ENCODE measurements around the gene ATP6V1C2.
"Not testable (repeated sequence)": the region's sequence is repeated elsewhere in the genome, so short reads cannot be mapped to it uniquely, and the experiment has no call there.

Gene ATP6V1C2

GRCh38 chr2:10817413-10817812, 96.0 kb downstream of the ATP6V1C2 start:
- no peak for FAIRE-seq

GRCh38 chr2:10818305-10818704, 96.9 kb downstream of the ATP6V1C2 start:
- FAIRE-seq = not testable (repeated sequence)

- no peak for FAIRE-seq
These were observed 97.6 kb downstream of the ATP6V1C2 start for GRCh38 chr2:10818984-10819383.

- FAIRE-seq = no peak
These were observed 98.4 kb downstream of the ATP6V1C2 start for GRCh38 chr2:10819714-10820314.

- no peak for FAIRE-seq
These were observed 99.1 kb downstream of the ATP6V1C2 start for GRCh38 chr2:10820562-10820961.

- no peak for FAIRE-seq
These were observed 99.7 kb downstream of the ATP6V1C2 start for GRCh38 chr2:10820978-10821695.

- no peak for FAIRE-seq
These were observed 102.8 kb downstream of the ATP6V1C2 start for GRCh38 chr2:10824191-10824590.

- no peak for FAIRE-seq
These were observed 104.6 kb downstream of the ATP6V1C2 start for GRCh38 chr2:10826026-10826425.

GRCh38 chr2:10826625-10827024, 105.2 kb downstream of the ATP6V1C2 start:
- no peak for FAIRE-seq

- FAIRE-seq = no peak
These were observed 106.9 kb downstream of the ATP6V1C2 start for GRCh38 chr2:10828346-10828745.

GRCh38 chr2:10829299-10829698, 107.9 kb downstream of the ATP6V1C2 start:
- no peak for FAIRE-seq

GRCh38 chr2:10830203-10830602, 108.8 kb downstream of the ATP6V1C2 start:
- no peak for FAIRE-seq

- no peak for FAIRE-seq
These were observed 109.4 kb downstream of the ATP6V1C2 start for GRCh38 chr2:10830641-10831399.

GRCh38 chr2:10831400-10831985, 110.1 kb downstream of the ATP6V1C2 start:
- FAIRE-seq = no peak

GRCh38 chr2:10832203-10832936, 110.9 kb downstream of the ATP6V1C2 start:
- FAIRE-seq = no peak

- FAIRE-seq = no peak
These were observed 111.6 kb downstream of the ATP6V1C2 start for GRCh38 chr2:10833021-10833420.

- no peak for FAIRE-seq
These were observed 112.7 kb downstream of the ATP6V1C2 start for GRCh38 chr2:10834068-10834655.
